ENCODE measurements around the gene CA10.

Gene CA10

GRCh38 chr17:51682115-51682514, 476.4 kb downstream of the CA10 start:
- no peaks in the 10 kb centered on the region for H3F3A ChIP-seq (ENCODE audit: control insufficient read depth, insufficient read depth)
- no peaks in the 10 kb centered on the region for H3K9me3 ChIP-seq (ENCODE audit: control insufficient read depth, insufficient read depth, low read length)
- H3K36me3 ChIP-seq (ENCODE audit: control insufficient read depth, low read length) = no peaks in the 10 kb centered on the region
- no peaks in the 10 kb centered on the region for H4K20me1 ChIP-seq (ENCODE audit: control insufficient read depth, insufficient read depth, low read depth, low read length)
- no peaks in the 10 kb centered on the region for H3K27me3 ChIP-seq (ENCODE audit: control insufficient read depth, low read length)
- no peaks in the 10 kb centered on the region for H3K4me1 ChIP-seq (ENCODE audit: control insufficient read depth, low read length)
- no peaks in the 10 kb centered on the region for H3K9me2 ChIP-seq (replicated peaks; ENCODE audit: control insufficient read depth, low read length)
- no peaks in the 10 kb centered on the region for H3K79me2 ChIP-seq (ENCODE audit: control insufficient read depth, low read length)
- no peak overlapping the region for H3K4me2 ChIP-seq (ENCODE audit: low read length)
- no peak overlapping the region for H3K4me3 ChIP-seq (ENCODE audit: low read length)
- no peak overlapping the region for H3K27ac ChIP-seq (ENCODE audit: low read depth, low read length)
- TF ChIP-seq CTCF (IDR thresholded peaks at IDR 0.05; ENCODE audit: low read depth, low read length, poor library complexity, severe bottlenecking) = no peak
- TF ChIP-seq EZH2phosphoT487 (IDR thresholded peaks at IDR 0.05; ENCODE audit: borderline replicate concordance, low read length) = no peak

- Histone ChIP-seq H3K9me2 (replicated peaks; ENCODE audit: control insufficient read depth, low read length) (no peaks in the 10 kb centered on the region), H3K4me1 (ENCODE audit: control insufficient read depth, low read length) (no peaks in the 10 kb centered on the region), H3K4me3 (ENCODE audit: low read length) (no peak overlapping the region), H3F3A (ENCODE audit: control insufficient read depth, insufficient read depth) (no peaks in the 10 kb centered on the region), H3K27ac (ENCODE audit: low read depth, low read length) (no peak overlapping the region), H3K4me2 (ENCODE audit: low read length) (no peak overlapping the region), H4K20me1 (ENCODE audit: control insufficient read depth, insufficient read depth, low read depth, low read length) (no peaks in the 10 kb centered on the region), H3K36me3 (ENCODE audit: control insufficient read depth, low read length) (no peaks in the 10 kb centered on the region), H3K79me2 (ENCODE audit: control insufficient read depth, low read length) (no peaks in the 10 kb centered on the region), H3K27me3 (ENCODE audit: control insufficient read depth, low read length) (no peaks in the 10 kb centered on the region; the same call in 1 of the 2 replicates), H3K9me3 (ENCODE audit: control insufficient read depth, insufficient read depth, low read length) (no peaks in the 10 kb centered on the region)
- TF ChIP-seq EZH2phosphoT487 (IDR thresholded peaks at IDR 0.05; ENCODE audit: borderline replicate concordance, low read length) (no peak), CTCF (IDR thresholded peaks at IDR 0.05; ENCODE audit: low read depth, low read length, poor library complexity, severe bottlenecking) (no peak)
Observed at GRCh38 chr17:51677875-51678274, 480.6 kb downstream of the CA10 start.

GRCh38 chr17:51676691-51677487, 481.6 kb downstream of the CA10 start:
- Histone ChIP-seq H3K79me2 (ENCODE audit: control insufficient read depth, low read length) (no peaks in the 10 kb centered on the region), H3K4me2 (ENCODE audit: low read length) (no peak overlapping the region), H4K20me1 (ENCODE audit: control insufficient read depth, insufficient read depth, low read depth, low read length) (no peaks in the 10 kb centered on the region), H3K27me3 (ENCODE audit: control insufficient read depth, low read length) (no peaks in the 10 kb centered on the region; the same call in 1 of the 2 replicates), H3K27ac (ENCODE audit: low read depth, low read length) (no peak overlapping the region), H3K4me1 (ENCODE audit: control insufficient read depth, low read length) (no peaks in the 10 kb centered on the region), H3K36me3 (ENCODE audit: control insufficient read depth, low read length) (no peaks in the 10 kb centered on the region), H3F3A (ENCODE audit: control insufficient read depth, insufficient read depth) (no peaks in the 10 kb centered on the region), H3K9me3 (ENCODE audit: control insufficient read depth, insufficient read depth, low read length) (no peaks in the 10 kb centered on the region), H3K4me3 (ENCODE audit: low read length) (no peak overlapping the region), H3K9me2 (replicated peaks; ENCODE audit: control insufficient read depth, low read length) (no peaks in the 10 kb centered on the region)
- TF ChIP-seq CTCF (IDR thresholded peaks at IDR 0.05; ENCODE audit: low read depth, low read length, poor library complexity, severe bottlenecking) (no peak), EZH2phosphoT487 (IDR thresholded peaks at IDR 0.05; ENCODE audit: borderline replicate concordance, low read length) (no peak)

All from DOHH2 (cell line).